ENCODE results near the gene HNRNPF. TPM values are rescaled to one million over a fixed set of nuclear protein-coding genes. Genes with fewer than 3 reads are reported as not detected.

The HNRNPF gene
- total and polyA plus RNA-seq, 2 of the 8 experiments (the other 6 are each of a cell fraction or from before 2014, with no cell fraction given) = 209 to 389 TPM

GRCh38 chr10:43392748-43393147 is 16.2 kb downstream of the HNRNPF start (continued):
- TF ChIP-seq EP300 (IDR thresholded peaks at IDR 0.05; ENCODE audit: borderline replicate concordance in 1 of 2, low read depth in 2 of 2, low read length in 2 of 2) (no peak), RBBP5 (IDR thresholded peaks at IDR 0.05; ENCODE audit: borderline replicate concordance, low read depth, low read length) (no peak), EGR1 (IDR thresholded peaks at IDR 0.05; ENCODE audit: borderline replicate concordance, low read depth, low read length) (no peak)

Data from H1 (cell line).